ENCODE measurements around the gene SSBP2.

SSBP2 gene

DNA sequence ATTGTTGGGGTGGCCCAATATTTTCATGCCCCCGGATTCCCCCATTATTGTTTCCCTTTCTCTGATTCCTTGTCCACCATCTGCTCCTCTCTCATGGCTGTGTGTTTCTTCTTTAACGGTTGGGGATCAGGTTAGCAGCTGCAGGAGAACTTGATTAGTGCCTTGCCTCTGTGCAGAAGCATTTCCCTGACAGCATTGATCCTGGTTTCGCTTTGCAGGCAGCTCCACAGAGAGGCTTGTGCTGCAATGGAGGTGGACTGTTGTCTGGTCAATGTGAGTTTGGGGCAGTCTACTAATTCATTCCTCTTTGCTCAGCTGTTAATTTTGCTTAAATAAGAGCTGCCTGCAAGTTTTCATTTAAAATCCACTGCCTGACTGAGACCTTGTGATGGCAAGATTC is 32.5 kb upstream of the SSBP2 start:
- H3K4me3 ChIP-seq (ENCODE audit: insufficient read depth, low read depth, low read length): no peak overlapping the region
- WGBS, 2 experiments: 77 to 80% methylated on average over 3 of the region's 3 CpGs
- H3K36me3 ChIP-seq (ENCODE audit: control insufficient read depth, insufficient read depth, low read length): no peaks in the 10 kb centered on the region
- H3K9me3 ChIP-seq (ENCODE audit: control insufficient read depth, low read length): no peaks in the 10 kb centered on the region
- peaks cover 16% of the 10 kb centered on the region for H3K4me1 ChIP-seq (ENCODE audit: control insufficient read depth, insufficient read depth, low read length)
- no peaks in the 10 kb centered on the region for H3K27me3 ChIP-seq (ENCODE audit: control insufficient read depth, insufficient read depth, low read length, poor library complexity, severe bottlenecking)
- no peak overlapping the region for H3K27ac ChIP-seq (ENCODE audit: insufficient read depth, low read depth, low read length, poor library complexity, severe bottlenecking)

DNA sequence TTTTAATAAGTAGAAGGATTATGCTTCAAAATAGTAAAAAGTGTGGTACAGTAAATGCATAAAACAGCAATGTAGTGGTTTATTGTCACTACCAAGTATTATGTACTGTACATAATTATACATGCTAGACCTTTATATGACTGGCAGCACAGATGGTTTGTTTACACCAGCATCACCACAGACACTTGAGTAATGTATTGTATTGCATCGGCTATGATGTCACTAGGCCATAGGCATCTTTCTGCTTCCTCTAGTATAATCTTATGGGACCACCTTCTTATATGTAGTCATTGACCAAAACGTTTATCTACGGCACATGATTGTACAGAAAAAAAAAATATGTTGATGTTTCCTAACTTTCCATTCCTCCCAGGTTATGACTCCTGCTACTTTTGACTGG is 31.9 kb upstream of the SSBP2 start:
- no peak overlapping the region for H3K27ac ChIP-seq (ENCODE audit: insufficient read depth, low read depth, low read length, poor library complexity, severe bottlenecking)
- 95 to 99% methylated on average over 3 of the region's 3 CpGs for WGBS, 2 experiments

GRCh38 chr5:81779916-81780266 is 29.0 kb upstream of the SSBP2 start:
- Histone ChIP-seq H3K4me1 (ENCODE audit: control insufficient read depth, insufficient read depth, low read length) (no peaks in the 10 kb centered on the region), H3K36me3 (ENCODE audit: control insufficient read depth, insufficient read depth, low read length) (no peaks in the 10 kb centered on the region), H3K27ac (ENCODE audit: insufficient read depth, low read depth, low read length, poor library complexity, severe bottlenecking) (no peak overlapping the region), H3K4me3 (ENCODE audit: insufficient read depth, low read depth, low read length) (no peak overlapping the region), H3K9me3 (ENCODE audit: control insufficient read depth, low read length) (no peaks in the 10 kb centered on the region), H3K27me3 (ENCODE audit: control insufficient read depth, insufficient read depth, low read length, poor library complexity, severe bottlenecking) (no peaks in the 10 kb centered on the region)
- WGBS, 2 experiments: 92 to 95% methylated on average over 4 of the region's 4 CpGs

More for the DNA sequence above, 31.9 kb upstream of the SSBP2 start:
- H3K4me3 ChIP-seq (ENCODE audit: insufficient read depth, low read depth, low read length): no peak overlapping the region
- H3K4me1 ChIP-seq (ENCODE audit: control insufficient read depth, insufficient read depth, low read length): peaks cover 10% of the 10 kb centered on the region
- no peaks in the 10 kb centered on the region for H3K9me3 ChIP-seq (ENCODE audit: control insufficient read depth, low read length)
- no peaks in the 10 kb centered on the region for H3K36me3 ChIP-seq (ENCODE audit: control insufficient read depth, insufficient read depth, low read length)
- H3K27me3 ChIP-seq (ENCODE audit: control insufficient read depth, insufficient read depth, low read length, poor library complexity, severe bottlenecking): no peaks in the 10 kb centered on the region

DNA sequence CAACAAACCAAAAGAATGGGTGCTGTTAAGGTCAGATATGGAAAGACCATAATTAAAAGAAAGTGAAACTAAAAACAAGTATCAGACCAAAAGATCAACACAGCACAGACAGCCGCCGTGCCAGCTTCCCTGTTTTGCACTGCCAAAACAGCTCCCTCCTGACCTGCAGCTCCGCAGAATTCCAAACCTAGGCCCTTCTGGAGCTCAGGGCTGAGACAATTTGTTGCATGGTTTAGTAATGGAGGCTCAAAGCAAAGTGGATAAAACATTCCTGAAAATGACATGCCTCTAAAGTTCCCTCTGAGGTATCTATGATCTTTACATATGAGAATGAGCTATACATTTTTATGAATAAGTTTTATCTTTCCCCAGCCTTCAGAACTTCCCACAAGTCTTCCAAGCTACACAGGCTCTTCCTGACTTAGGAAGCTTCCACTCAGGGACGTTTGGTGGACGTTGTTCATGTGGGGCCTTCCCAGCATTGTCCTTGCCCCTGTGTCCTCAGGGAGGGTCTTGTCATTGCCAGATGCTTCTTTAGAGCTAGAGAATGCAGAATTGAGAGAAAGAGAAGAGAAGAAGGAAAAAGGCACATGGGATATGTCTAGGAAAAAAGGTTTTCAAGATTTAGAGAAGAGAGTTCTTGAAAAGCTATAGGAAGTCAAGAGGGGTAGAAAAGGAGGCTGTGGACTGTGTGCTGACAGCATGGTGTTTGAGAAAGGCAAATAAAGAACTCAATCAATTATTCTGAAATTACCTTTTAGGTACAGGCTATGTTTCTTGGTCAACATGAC is 28.4 kb upstream of the SSBP2 start:
- Histone ChIP-seq H3K4me1 (ENCODE audit: control insufficient read depth, insufficient read depth, low read length) (no peaks in the 10 kb centered on the region), H3K27me3 (ENCODE audit: control insufficient read depth, insufficient read depth, low read length, poor library complexity, severe bottlenecking) (no peaks in the 10 kb centered on the region), H3K27ac (ENCODE audit: insufficient read depth, low read depth, low read length, poor library complexity, severe bottlenecking) (no peak overlapping the region), H3K36me3 (ENCODE audit: control insufficient read depth, insufficient read depth, low read length) (no peaks in the 10 kb centered on the region), H3K9me3 (ENCODE audit: control insufficient read depth, low read length) (no peaks in the 10 kb centered on the region), H3K4me3 (ENCODE audit: insufficient read depth, low read depth, low read length) (no peak overlapping the region)
- WGBS, 2 experiments: 86 to 92% methylated on average over 5 of the region's 5 CpGs

DNA sequence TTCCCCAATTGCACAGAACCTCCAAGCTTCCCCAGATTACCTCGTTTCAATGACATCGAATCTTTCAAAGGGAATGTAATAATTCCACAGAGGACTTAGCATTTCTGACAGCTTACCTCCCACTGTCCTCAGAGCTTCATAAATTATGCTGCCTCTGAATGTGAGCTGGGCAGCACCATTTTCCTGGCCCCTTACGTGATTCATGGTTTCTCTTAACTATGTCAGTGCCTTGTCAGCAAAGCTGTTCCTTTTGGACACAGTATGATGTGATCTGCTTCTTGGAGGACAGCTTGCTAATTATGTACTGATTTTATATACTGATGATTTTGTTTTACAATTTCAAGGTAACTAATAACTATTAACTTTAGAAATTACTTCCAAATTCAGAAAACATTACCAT is 27.7 kb upstream of the SSBP2 start:
- Histone ChIP-seq H3K4me1 (ENCODE audit: control insufficient read depth, insufficient read depth, low read length) (no peaks in the 10 kb centered on the region), H3K36me3 (ENCODE audit: control insufficient read depth, insufficient read depth, low read length) (no peaks in the 10 kb centered on the region), H3K9me3 (ENCODE audit: control insufficient read depth, low read length) (no peaks in the 10 kb centered on the region), H3K27me3 (ENCODE audit: control insufficient read depth, insufficient read depth, low read length, poor library complexity, severe bottlenecking) (no peaks in the 10 kb centered on the region), H3K27ac (ENCODE audit: insufficient read depth, low read depth, low read length, poor library complexity, severe bottlenecking) (no peak overlapping the region), H3K4me3 (ENCODE audit: insufficient read depth, low read depth, low read length) (no peak overlapping the region)
- 76 to 77% methylated on average over 3 of the region's 3 CpGs for WGBS, 2 experiments

- WGBS, 2 experiments: 92 to 97% methylated on average over 4 of the region's 4 CpGs
- no peak overlapping the region for H3K27ac ChIP-seq (ENCODE audit: insufficient read depth, low read depth, low read length, poor library complexity, severe bottlenecking)
- no peaks in the 10 kb centered on the region for H3K4me1 ChIP-seq (ENCODE audit: control insufficient read depth, insufficient read depth, low read length)
- H3K27me3 ChIP-seq (ENCODE audit: control insufficient read depth, insufficient read depth, low read length, poor library complexity, severe bottlenecking): no peaks in the 10 kb centered on the region
- no peaks in the 10 kb centered on the region for H3K36me3 ChIP-seq (ENCODE audit: control insufficient read depth, insufficient read depth, low read length)
- H3K4me3 ChIP-seq (ENCODE audit: insufficient read depth, low read depth, low read length): no peak overlapping the region
- H3K9me3 ChIP-seq (ENCODE audit: control insufficient read depth, low read length): no peaks in the 10 kb centered on the region
Measured at GRCh38 chr5:81776258-81776657, 25.4 kb upstream of the SSBP2 start.

DNA sequence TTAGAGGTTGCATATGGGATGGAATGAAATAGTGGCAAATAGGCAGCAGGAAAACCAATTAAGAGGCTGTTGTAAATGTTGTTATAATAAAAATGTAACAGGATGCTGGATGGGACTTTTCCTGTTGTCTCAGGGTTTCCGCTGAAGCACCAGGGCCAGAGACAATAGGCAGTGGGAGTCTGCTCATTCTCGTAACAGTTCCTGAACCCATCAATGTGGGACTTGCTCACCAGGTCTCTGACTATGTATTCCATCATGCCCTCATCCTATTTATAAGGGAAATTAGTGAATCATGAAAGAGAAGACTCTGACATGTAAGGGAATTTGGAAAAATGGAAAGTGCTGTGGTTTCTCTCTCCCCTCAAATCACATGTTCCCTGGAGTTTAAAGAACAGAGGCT is 23.5 kb upstream of the SSBP2 start:
- Histone ChIP-seq H3K27me3 (ENCODE audit: control insufficient read depth, insufficient read depth, low read length, poor library complexity, severe bottlenecking) (no peaks in the 10 kb centered on the region), H3K4me1 (ENCODE audit: control insufficient read depth, insufficient read depth, low read length) (no peaks in the 10 kb centered on the region), H3K4me3 (ENCODE audit: insufficient read depth, low read depth, low read length) (no peak overlapping the region), H3K9me3 (ENCODE audit: control insufficient read depth, low read length) (no peaks in the 10 kb centered on the region), H3K36me3 (ENCODE audit: control insufficient read depth, insufficient read depth, low read length) (no peaks in the 10 kb centered on the region), H3K27ac (ENCODE audit: insufficient read depth, low read depth, low read length, poor library complexity, severe bottlenecking) (no peak overlapping the region)
- WGBS, 2 experiments: 90 to 96% methylated on average over 2 of the region's 2 CpGs

GRCh38 chr5:81773574-81773973 is 22.7 kb upstream of the SSBP2 start:
- H3K4me3 ChIP-seq (ENCODE audit: insufficient read depth, low read depth, low read length): no peak overlapping the region
- WGBS, 2 experiments: 91 to 93% methylated on average over 6 of the region's 7 CpGs

GRCh38 chr5:81773161-81773560 is 22.3 kb upstream of the SSBP2 start:
- H3K36me3 ChIP-seq (ENCODE audit: control insufficient read depth, insufficient read depth, low read length): no peaks in the 10 kb centered on the region
- H3K27ac ChIP-seq (ENCODE audit: insufficient read depth, low read depth, low read length, poor library complexity, severe bottlenecking): no peak overlapping the region
- WGBS, 2 experiments: 95 to 100% methylated on average over 3 of the region's 3 CpGs
- no peak overlapping the region for H3K4me3 ChIP-seq (ENCODE audit: insufficient read depth, low read depth, low read length)
- H3K9me3 ChIP-seq (ENCODE audit: control insufficient read depth, low read length): no peaks in the 10 kb centered on the region
- H3K4me1 ChIP-seq (ENCODE audit: control insufficient read depth, insufficient read depth, low read length): no peaks in the 10 kb centered on the region
- no peaks in the 10 kb centered on the region for H3K27me3 ChIP-seq (ENCODE audit: control insufficient read depth, insufficient read depth, low read length, poor library complexity, severe bottlenecking)

More at GRCh38 chr5:81773574-81773973, 22.7 kb upstream of the SSBP2 start:
- Histone ChIP-seq H3K36me3 (ENCODE audit: control insufficient read depth, insufficient read depth, low read length) (no peaks in the 10 kb centered on the region), H3K27me3 (ENCODE audit: control insufficient read depth, insufficient read depth, low read length, poor library complexity, severe bottlenecking) (no peaks in the 10 kb centered on the region), H3K9me3 (ENCODE audit: control insufficient read depth, low read length) (no peaks in the 10 kb centered on the region), H3K27ac (ENCODE audit: insufficient read depth, low read depth, low read length, poor library complexity, severe bottlenecking) (no peak overlapping the region), H3K4me1 (ENCODE audit: control insufficient read depth, insufficient read depth, low read length) (no peaks in the 10 kb centered on the region)

DNA sequence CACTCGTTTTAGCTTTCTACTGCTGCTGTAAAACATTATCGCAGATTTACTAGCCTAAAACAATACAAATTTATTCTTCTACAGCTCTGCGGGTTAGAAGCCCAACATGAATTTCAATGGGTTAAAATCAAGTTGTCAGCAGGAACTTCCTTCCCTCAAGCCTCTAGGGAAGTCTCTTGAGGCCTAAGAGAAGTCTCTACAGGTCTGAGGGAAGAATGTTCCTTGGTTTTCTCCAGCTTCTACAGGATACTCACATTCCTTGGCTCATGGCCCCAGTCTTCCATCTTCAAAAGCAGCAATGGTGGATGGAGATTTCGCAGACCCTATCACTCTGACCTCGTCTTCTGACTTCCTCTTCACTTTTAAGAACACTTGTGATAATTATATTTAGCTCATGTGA is 21.6 kb upstream of the SSBP2 start:
- H3K4me1 ChIP-seq (ENCODE audit: control insufficient read depth, insufficient read depth, low read length): no peaks in the 10 kb centered on the region
- no peaks in the 10 kb centered on the region for H3K27me3 ChIP-seq (ENCODE audit: control insufficient read depth, insufficient read depth, low read length, poor library complexity, severe bottlenecking)
- H3K27ac ChIP-seq (ENCODE audit: insufficient read depth, low read depth, low read length, poor library complexity, severe bottlenecking): no peak overlapping the region
- H3K9me3 ChIP-seq (ENCODE audit: control insufficient read depth, low read length): no peaks in the 10 kb centered on the region
- H3K4me3 ChIP-seq (ENCODE audit: insufficient read depth, low read depth, low read length): no peak overlapping the region
- no peaks in the 10 kb centered on the region for H3K36me3 ChIP-seq (ENCODE audit: control insufficient read depth, insufficient read depth, low read length)
- 96 to 97% methylated on average over 5 of the region's 5 CpGs for WGBS, 2 experiments
